ENCODE data around the gene WAC.
"Not testable (repeated sequence)": the region's sequence is repeated elsewhere in the genome, so short reads cannot be mapped to it uniquely, and the experiment has no call there.

The WAC gene

DNA sequence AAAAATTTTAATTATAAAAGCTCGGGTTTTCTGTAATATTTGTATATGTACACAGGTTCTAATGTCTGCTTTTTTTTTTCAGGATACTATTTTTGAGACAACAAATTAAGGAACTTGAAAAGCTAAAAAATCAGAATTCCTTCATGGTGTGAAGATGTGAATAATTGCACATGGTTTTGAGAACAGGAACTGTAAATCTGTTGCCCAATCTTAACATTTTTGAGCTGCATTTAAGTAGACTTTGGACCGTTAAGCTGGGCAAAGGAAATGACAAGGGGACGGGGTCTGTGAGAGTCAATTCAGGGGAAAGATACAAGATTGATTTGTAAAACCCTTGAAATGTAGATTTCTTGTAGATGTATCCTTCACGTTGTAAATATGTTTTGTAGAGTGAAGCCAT lies 86.5 kb downstream of the WAC start:
- no peak for DNase-seq

- no peak for DNase-seq
Measured at GRCh38 chr10:28620251-28620650, 87.3 kb downstream of the WAC start.

GRCh38 chr10:28623483-28623882 lies 90.6 kb downstream of the WAC start:
- DNase-seq: no peak

- no peak for DNase-seq
Measured at GRCh38 chr10:28624351-28624750, 91.4 kb downstream of the WAC start.

DNA sequence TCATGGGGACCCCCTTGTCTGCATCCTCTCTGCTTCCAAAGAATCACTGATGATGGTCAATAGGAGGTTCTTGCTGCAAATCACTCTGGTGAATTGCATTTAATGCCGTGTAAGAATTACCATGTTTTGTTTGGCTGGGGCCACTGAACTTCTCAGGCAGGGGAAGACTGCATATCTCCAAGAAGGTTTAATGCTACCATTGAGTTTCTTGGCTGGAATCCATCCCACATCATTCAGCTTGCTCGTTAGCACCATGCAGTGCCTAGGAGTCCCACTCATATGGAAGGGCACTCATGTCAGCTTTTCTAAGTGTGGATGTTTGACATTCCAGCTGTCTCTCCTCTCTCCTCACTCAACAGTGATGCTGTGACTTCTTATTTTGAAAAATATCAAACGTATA lies 94.2 kb downstream of the WAC start:
- DNase-seq: no peak

GRCh38 chr10:28628184-28628893 lies 95.4 kb downstream of the WAC start:
- DNase-seq: peak; percentile 75

GRCh38 chr10:28631896-28632583 lies 99.1 kb downstream of the WAC start:
- DNase-seq: no peak

DNA sequence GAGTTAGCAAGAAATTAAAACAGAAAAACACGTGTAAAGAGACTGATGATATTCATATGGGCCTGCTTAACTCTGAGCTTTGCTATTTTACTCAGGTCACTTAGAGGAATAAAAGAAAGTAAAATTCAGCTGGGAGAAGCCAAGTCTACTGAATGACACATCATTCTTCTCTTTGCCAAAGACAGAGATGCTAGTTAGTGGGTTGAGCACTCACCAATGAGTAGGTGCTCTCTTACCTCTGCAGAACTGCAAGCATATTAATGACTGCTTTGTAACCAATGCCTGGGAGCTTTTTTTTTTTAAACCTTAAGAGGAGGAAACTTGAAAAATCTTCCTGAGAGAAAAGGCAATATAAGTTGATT lies 99.6 kb downstream of the WAC start:
- DNase-seq: no peak

- DNase-seq: no peak
Measured at GRCh38 chr10:28633750-28634149, 100.8 kb downstream of the WAC start.

- DNase-seq: no peak
Measured at GRCh38 chr10:28637346-28637745, 104.4 kb downstream of the WAC start.

DNA sequence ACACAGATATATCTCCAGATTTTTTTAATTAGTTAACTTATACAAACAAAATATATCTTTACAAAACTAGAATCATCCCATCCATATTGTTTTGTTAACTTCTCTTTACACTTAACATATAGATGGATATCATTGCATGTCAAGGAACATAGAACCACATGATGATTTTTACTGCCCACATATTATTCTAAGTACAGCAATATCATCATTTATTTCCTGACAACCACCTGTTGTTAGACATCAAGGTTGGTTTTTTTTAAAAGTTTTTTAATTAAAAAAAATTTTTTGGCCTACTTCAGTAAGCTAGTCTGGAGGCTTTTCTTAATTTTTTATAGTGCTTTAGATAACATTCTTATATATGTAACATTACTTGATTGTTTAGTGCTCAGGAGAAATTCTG lies 105.5 kb downstream of the WAC start:
- no peak for DNase-seq

GRCh38 chr10:28640551-28640950 lies 107.6 kb downstream of the WAC start:
- no peak for DNase-seq

- DNase-seq: no peak
Measured at GRCh38 chr10:28644647-28645046, 111.7 kb downstream of the WAC start.

- no peak for DNase-seq
Measured at GRCh38 chr10:28652106-28652505, 119.2 kb downstream of the WAC start.

DNA sequence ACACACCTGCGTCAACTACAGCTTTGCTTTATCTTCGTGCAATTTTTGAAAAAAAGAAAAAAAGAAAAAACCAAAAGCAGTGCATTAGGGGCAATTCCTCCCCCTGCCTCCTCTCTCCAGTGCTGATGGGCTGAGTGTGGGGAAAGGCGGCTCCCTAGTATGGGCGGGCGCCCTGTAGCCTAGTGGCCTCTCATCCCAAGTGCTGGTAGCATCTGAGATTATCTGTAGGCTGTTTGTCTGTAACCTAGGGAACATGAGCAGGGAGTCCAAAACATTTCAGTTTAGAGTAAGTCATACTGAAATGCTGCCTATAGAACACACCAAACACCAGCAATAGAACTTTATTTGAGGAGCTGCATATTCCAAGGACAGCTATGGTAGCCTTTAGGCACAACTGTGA lies 119.8 kb downstream of the WAC start:
- DNase-seq: no peak

GRCh38 chr10:28658824-28659223 lies 125.9 kb downstream of the WAC start:
- DNase-seq: not testable (repeated sequence)

GRCh38 chr10:28661035-28661434 lies 128.1 kb downstream of the WAC start:
- DNase-seq: no peak

GRCh38 chr10:28663576-28664368 lies 130.9 kb downstream of the WAC start:
- peak; percentile 81 for DNase-seq

GRCh38 chr10:28664369-28664740 lies 131.4 kb downstream of the WAC start:
- DNase-seq: no peak

DNA sequence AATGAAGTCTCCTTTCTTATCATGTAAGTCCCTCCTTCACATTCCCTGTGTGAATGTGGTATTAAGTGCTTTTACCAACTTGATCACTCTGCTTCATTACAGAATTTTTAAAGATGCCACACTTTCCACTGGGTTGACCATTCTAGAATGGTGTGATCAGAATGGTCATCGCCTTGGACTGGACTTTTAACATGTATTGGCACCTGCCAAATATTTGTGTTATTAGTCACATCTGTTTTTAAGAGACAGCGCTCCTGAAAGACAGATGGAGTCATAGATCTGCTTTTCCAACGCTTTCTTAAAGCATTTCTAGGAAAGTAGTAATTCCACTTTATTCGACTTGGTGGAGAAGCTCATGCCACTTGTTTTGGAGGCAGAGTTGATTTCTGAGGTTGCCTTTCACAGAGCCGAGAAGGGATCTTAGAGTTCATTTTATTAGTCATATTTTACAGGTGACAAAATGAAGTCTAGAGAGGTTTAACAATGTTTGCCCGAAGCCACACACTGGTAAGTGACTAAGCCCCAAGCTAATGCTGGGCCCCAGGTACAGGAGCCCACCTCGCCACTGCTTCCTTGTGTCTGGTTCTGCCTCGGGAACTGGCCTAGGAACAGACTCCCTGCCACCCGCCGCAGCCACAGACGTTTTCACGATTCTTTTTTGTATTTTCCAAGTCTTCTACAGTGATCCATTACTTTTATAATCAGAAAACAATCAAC lies 134.0 kb downstream of the WAC start:
- no peak for DNase-seq

DNA sequence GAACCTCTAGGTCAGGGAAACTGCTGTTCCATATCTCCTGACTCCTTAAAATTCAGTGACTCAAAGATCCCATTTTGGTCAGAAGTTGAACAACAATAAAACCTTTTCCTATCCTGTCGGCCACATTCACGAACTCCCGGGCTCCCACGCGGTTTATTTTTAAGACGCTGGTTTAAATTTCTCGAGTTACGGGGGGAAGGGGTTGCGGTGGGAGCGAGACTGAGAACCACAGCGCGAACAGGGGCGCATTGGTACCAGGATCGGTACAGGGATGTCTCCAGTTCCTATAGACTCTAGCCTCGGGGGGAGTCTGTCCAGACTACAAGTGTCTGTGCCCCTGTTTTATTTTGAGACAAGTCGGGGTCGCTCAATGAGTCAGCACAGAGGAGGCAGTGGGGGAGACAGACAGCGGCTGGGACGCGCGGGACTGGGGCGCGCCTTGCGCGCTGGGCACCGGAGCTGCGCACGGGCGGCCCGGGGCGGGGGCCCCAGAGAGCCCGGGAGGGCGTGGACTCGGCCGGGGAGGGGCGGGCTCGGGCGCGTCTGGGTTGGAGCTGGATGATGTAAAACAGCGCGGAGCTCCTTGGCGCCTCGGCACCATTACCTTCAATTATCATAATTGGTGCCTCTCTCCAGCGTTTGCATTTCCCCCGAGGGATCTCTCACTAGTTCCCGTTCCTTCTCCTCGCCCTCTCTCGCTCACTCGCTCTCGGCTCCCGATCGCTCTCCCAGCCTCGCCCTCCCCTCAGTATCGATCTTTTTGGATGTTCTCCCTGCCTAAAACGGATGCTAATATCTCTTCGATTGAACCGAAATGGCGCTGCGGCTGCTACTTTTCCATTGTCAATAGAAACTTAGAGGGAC lies 135.7 kb downstream of the WAC start:
- DNase-seq: peak; percentile 54
